GM21526 (cell line): ENCODE results near the gene RDH14.

Source experiments
- ATAC-seq: cut with Tn5 transposase; IDR thresholded peaks from one replicate; pipeline ENCODE4 v1.9.1; 2021; ENCODE audit warnings: moderate library complexity; ENCODE audit not compliant: unreplicated experiment, low FRiP score

The RDH14 gene

DNA sequence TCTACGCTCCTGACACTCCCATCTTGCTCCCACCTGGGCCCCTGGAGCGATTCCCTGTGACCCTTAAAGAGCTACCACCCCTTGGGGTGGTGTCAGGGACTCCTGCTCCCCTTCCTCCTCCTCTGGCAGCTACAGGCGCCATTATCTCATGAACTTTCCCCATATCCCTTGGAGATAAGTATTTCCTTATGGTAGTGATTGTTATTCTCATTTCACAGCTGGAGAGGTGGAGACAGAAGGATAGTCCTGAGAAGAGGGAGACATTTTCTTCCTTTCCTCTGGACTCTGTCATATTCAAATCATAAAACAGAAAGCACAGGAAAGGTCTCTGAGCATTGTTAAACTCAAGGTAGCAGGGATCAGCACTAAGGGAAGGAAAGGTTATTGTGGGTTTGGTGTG is 34.6 kb downstream of the RDH14 start:
- ATAC-seq = no peak

DNA sequence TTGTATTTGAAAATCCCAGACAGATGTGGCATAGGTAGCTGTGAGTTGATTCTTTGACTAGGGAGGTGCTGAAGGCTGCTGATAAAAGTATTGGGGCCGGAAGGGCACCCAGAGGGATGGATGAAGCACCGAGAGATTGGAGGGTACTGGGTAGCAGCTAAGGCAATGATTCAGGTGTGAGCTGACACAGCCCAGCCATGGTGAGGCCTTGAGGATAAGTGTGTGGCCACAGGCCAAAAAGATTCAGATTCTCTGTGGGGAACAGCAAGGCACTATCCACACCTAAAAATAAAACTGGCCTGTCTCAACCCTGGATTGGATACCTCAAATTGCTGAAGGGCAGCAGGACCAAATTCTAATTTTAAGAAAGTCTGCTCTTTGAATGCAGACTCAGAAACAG is 35.2 kb downstream of the RDH14 start:
- ATAC-seq = no peak

DNA sequence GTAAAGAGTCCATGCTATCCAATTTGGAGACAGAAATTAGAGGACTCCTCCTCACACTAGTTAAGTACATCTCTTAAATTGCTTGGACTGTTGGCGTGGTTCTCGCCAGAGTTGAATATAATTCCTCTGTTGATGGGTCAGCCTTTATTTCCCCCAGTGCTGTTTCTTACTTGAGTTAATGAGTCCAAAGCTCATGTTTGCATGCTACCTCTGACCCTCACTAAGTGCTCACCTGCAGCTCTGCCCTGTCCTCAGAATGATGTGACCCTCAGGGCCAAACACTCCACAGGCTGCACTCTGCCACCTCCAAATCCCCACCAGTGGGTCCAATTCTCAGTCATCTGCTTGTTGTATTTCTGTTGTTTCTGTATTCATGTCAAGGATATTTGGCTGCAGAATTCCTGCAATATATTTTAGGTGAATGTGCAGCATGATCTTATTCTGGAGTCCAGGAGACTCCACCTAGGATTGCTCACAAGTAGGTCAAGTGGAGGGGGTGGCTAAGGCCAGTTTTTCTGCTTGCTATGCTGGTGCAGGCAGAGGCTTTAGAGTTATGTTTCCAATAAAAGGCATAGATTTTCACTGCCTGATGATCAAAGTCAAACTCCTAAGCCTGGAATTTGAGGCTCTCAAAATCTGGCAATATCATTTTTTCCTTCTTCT is 37.8 kb downstream of the RDH14 start:
- ATAC-seq = no peak

DNA sequence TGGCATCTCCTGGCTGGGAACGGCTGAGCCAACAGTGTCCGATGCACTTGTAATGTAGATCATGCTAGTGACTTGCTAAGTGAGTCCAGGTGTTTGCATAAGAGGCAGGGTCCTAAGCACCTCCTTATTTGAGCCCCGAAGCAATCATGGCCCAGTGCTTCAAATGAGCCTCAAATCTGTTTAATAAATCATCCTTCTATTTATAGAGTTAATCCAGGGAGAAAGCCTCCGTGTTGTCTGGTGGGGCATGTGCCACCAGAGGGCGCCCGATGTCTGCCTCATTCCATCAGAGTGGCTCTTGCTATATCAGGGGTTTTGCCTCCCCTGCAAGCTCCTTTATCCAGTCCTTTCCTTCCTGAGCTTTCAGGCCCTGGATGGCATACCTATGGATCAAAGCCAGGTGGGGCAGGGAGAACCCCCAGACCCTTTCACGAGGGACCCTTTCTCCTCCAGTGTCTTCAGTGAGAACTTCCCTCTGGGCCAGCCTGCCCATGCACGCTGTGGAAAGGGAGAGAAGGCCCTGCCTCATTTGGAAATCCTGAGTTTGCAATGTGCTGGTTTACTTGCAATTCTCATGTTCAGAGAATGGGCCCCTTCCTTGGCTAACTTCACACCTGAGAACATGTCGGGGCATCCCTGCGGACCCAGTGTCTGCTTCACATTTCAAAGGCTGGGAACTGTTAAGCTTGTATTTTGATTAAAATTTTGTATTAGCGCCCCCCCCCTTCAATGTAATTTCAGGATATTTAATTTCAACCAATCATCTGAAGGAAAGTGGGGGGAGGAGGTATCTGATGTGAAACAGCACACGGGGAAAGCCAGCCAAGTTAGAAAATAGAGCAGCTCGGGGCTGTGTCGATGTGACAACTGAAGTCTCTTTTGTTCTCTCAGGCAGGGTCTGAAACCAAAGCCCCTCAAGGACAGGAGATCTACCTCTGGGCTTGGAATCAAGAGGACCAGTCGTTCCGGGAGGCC is 39.7 kb downstream of the RDH14 start:
- peak; percentile 82 for ATAC-seq

DNA sequence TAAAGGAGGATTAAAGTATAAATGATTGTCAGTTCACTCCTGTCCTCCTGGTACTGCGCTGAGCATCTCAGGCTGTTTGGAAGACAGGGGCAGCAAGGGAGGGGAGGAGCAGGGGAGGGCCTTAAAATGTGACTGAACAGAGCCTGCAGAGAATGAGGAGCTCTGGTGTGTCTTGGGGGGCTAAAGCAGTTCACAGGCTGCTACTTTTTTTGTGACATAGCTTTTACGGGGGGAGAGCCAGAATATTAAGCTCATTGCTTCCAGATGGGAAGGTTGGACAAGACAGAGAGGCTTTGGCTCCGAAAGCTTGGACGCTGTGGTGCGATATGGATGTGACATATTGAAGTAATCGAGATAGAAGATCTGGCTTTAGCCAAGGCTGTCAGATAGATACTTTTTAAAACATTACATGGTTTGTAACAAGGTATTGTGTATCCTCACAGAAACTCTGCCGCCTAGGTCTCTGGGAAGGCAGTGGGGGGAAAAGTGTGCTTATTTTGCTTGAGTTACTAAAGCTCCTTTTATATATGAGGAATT is 40.5 kb downstream of the RDH14 start:
- no peak for ATAC-seq

DNA sequence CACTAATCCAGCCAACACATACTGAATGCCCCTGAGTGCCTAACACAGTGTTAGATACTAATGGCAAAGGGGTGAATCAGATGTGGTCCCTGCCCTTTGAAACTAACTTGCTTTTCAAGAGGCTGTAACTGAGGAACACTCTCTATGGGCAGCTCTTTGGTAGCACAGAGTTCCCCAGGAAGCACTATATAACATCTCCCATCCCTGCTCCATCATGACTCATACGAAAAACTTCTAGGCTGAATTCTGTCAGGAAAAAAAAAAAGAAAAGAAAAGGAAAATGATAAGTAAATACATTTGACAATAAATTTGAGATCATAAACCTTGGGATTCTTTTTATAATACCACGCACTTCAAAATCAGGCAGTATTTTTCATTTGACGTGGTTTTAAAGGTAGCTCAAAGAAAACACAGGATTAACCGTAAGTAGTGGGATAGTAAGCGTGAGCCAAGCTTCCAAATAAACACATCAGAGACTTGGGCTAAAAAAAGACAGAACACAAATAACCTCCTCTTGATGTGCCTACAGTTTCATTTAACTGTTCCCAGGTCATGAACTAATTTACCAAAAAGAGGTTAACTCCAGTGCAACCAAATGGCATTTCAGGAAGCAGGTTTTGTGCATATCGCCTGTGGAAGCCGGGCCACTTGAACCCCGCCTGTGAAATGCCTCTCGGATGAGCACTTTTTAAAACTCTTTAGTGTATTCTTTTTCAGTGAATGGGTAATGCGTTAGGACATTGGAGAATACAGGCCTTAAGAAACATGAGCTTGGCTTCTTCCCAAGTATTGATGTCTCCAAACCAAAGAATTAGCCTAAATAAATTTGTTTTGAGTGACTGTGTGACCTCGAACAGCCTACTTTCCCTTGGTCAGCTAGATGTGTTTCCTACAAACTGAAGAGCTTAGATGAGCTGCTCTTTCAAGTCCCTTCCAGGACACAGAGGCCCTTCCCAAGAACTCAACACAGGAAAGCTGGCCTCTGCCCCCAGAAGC is 42.0 kb downstream of the RDH14 start:
- no peak for ATAC-seq

DNA sequence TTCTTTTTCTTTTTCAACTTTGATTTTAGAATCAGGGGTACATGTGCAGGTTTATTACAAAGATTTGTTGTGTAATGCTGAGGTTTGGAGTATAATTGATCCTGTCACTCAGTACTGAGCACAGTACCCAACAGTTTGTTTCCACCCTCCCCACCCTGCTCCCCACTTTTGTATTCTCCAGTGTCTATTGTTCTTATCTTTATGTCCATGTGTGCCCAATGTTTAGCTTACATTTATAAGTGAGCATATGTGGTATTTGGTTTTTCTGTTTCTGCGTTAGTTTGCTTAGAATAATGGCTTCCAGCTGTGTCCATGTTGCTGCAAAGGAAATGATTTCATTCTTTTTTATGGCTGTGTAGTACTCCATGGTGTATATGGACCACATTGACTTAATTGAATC is 43.1 kb downstream of the RDH14 start:
- no peak for ATAC-seq

DNA sequence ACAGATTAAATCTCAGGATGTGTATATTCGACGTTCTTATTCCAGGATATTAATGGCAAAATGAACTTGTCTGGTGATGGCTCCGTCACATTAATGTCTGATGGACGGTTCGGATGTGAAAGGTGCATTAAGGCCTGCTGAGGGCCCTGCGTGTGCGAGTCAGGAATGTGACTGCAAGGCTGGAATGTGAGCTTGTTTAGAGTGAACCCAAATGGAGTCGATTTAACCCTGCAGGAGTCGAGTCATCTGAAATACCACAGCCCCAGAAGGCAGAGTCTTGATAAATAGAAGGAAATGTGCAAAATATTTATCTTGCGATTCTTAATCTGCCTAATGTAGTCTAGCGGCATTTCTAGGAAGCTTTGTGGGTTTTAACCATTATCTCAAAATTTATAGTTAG is 44.3 kb downstream of the RDH14 start:
- ATAC-seq = no peak

DNA sequence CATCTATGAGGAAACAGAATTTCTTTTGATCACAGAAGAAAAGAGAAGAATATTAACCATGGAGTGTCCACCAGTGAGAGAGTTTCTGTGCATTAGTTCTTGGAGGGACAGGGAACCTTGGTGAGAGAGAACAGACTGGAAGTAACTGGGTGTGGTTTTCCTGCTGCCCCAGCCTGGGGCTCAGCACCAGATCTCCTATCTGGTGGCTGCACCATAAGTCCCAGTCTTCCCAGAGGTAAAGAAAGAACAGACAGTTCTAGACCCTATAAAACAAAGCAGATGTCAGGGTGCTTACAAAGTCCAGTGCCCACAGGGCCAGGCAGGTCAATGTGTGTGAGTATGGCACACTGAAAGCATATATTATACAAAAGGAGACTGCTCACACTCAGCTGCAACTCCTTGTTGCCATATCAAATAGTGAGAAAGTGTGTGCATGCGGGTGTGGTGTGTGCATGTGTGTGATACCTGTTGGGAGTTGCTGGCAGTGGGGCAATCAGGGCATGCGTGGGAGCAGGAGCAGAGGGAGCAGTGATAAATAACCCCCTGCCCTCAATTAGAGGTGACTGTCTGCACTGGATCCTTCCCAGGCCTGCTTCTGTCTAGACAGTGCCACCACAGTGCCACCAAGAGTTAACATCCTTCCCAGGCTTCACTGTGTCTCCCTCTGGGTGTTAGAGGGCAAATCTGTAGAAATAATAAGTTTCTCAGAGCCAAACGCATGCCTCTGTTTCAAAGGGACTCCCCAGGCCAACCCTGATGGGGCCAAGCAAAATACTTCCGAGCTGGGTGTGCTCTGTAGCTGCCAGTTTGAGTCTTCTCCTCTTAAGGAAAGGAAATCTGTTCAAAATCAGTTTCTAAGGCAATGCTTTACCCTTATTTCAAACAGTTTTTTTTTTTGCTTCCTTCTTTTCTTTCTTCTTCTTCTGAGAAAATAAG is 45.7 kb downstream of the RDH14 start:
- ATAC-seq = no peak

DNA sequence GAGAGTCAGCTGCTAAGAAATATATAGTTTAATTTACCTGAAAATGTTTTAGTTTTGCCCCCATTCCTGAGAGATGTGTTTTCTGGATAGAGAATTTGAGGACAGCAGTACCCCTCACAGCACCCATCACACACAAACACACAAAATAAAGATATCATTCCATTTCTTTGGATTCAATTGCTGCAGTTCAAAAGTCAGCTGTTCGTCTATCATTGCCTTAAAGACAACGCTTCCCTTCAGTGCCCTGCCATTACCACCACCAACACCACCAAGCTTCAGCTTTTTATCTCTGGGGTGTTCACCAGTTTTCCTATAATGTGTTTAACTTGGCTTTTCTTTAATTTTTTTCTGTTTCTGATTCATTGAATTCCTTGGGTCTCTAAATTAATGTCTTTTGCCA is 49.7 kb downstream of the RDH14 start:
- no peak for ATAC-seq

DNA sequence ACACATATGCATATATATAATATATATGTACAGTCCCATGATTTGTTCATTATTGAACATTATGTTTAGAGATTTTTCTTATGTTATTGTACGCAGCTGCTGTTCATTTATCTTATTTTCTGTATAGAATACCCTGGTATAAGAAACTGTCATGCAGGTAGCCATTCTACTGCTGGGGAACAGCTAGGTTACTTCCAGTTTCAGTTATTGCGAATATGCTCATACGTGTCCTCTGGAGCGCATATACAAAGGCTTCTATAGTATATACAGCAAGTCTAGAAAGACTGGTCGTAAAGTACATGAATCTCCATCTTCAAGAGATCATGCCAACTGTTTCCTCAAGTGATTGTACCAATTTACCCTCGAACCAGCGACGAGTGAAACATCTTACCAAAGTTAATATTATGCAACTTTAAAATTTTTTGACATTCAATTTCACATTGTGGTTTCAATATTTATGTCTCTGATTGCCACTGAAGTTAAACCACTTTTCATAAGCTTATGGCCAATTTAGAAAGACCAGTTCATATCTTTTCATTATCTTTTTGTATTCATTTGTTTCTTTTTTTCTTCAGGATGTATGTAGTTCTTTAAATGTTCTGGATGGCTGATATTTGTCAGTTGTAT is 53.5 kb downstream of the RDH14 start:
- no peak for ATAC-seq

DNA sequence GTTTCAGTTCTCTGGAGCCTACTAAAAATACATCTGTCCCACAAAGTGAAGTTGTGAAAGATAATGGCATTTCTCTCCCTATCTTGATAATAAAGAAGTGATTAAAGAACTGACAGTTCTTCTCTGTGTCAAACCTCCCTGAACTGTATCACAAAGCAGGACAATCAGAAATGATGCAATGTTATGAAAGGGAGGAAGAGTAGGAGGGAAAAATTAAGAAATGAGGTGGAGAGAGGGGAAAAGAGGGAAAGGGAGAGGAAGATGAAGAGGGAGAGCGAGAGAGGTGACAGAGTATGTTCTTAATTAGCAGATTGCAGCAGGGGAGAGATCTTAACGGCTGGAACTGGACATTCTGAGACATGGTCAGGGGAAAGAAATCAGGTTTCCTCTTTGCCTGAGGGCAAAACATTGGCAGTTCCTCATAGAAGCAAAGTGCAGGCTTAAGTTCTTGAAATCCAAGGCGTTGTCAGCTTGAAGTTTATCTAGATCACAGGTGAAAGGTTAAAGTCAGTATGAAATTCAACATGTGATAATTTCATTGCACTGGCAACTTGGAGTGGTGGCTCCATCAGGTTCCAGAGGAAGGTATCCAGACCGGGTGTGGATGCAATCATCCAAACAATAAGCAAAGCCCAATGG is 54.6 kb downstream of the RDH14 start:
- ATAC-seq = no peak
